TTC549 (cell line): ENCODE data around the gene SEC61B.

Experiments
- FAIRE-seq: peaks from 2 replicates; lab custom pipeline; 2012; peaks lifted over from hg19 to GRCh38; lab: Jason Lieb, UNC

Gene SEC61B

DNA sequence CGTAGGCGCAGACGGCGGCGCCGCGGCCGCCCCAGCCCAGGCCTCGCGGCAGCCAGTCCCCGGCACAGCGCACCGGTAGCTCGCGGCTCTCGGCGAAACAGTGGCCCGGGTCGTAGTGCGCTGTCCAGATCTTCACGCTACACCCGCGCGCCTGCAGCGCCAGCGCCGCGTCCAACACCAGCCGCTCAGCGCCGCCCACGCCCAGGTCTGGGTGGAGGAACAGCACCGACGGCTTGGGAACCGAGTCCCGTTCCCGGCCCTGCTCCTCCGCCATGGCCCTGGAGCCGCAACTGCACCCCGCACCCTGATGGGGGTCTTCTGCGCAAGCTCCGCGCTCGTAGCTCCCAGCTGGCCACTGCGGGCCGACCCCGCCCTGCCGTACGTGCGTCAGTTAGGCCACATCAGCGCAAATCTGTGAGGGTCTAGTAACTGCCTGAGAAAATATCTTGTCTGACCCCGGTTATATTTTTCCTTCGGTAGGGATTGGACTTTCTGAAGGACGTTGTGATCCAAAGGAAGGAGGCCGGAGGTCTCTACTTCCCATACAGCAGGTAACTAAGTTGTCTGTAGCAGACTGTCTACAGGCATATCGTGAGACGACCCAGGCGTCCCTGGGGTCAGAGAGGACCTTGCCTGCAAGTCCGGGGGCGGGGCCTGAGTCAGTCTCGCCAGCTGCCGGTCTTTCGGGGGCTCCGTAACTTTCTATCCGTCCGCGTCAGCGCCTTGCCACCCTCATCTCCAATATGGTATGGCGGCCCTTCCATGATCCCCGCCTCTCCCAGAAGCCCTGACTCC is at the start of gene SEC61B, which contains the start of gene ALG2:
SEC61B (plus strand) TSS at position 662 of the 795 bp plus-strand sequence; CDS start at position 744, 82 bp downstream.
ALG2 (minus strand) TSS at position 322 of the 795 bp plus-strand sequence; CDS start at position 274, 48 bp downstream.
- FAIRE-seq: no peak

DNA sequence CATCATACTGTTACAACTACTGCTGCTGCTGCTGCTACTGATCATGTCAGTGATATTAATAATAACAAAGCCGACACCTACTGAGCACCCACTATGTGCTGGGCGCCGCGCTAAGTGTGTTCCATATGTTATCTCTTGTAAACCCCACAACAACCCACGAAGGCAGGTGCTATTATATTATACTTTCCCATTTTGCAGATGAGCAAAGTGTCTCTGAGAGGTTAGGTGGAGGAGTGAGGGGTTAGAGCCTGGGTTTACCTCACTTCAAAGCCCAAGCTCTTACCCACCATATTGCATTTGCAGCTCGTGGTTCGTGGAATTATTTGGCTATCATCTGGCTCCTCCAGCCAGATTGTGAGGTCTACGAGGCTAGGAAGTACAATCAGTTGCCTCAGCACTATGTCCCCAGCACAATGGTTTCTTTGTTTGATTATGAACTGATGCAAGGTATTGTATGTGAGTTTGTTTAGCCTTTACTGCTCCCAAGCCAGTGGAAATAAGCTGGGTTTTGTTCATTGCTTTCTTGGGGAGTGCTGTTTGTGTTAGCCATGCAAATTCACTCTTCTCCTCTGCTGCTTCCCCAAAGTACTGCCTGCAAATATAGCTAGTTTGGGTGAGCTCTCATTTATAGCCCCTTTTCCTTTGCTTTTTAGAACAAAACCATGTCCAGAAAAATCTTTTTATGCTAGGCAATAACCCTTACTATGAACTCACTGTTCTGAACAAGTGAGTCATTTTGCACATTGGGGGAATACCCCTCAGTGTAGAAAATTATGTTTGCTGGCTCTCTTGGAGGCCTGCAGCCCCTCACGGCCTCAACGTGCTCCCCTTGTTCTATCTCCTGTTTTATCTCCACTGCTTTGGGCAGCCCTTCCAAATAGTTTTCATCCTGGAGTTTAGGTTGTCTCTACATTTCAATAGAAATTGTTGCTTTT is 48.2 kb upstream of the SEC61B start:
- no peak for FAIRE-seq

DNA sequence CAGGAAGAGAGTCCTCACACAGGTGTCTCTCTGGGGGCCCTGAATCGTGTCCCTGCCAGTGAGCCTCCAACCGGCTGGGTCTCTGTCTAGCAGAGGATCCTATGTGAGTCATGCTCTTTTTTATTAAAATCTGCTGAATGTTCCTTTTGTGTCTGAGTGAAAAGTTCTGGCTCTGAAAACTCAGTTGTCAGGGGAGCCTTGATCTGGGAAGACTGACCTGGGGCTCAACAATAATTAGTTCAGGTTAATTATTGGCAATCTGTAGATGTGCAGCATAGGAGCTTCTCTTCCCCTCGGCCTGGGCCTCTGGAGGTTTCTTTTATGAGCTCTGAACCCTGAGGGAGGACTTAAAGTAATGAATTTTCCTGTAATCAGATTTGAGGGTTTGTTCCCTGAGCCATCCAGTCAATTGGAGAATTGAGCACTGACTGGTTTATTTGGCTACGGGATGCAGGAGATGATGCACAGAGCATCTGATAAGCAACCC is 45.5 kb upstream of the SEC61B start:
- no peak for FAIRE-seq

DNA sequence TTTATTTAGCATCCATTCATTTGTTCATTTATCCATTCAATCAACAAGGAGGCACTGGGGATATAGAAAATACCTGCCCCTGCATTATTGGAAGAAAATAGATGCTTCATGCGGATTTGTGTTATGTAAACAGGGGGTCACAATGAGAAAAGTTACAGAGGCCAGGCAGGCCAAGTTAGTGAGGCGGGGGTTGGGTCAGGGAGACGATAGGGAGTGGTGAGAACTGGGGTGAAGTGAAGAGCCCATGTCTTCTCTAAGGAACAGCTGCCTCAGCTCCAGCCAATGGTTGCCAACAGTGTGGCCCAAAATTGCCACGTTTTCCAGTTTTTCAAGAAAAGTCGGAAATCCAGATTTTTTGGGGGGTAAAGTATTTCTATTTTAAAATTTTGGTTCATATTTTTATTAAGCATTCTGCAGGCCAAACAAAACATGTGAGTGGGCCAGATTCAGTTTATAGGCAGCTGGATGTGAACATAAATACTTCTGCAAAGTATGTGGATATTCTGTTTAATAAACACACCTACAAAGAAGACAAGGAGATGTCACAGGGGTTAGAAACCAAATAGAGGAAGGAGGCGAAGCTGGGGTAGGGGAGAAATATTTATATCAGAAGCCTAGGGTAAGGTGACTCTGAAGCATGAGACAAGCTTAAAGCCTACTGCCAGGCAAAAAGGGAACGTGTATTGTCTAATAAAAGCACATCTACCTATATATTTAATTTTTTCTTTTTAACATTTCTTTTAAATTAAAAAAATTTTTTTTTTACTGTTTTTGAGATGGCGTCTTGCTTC is 44.3 kb upstream of the SEC61B start:
- no peak for FAIRE-seq

DNA sequence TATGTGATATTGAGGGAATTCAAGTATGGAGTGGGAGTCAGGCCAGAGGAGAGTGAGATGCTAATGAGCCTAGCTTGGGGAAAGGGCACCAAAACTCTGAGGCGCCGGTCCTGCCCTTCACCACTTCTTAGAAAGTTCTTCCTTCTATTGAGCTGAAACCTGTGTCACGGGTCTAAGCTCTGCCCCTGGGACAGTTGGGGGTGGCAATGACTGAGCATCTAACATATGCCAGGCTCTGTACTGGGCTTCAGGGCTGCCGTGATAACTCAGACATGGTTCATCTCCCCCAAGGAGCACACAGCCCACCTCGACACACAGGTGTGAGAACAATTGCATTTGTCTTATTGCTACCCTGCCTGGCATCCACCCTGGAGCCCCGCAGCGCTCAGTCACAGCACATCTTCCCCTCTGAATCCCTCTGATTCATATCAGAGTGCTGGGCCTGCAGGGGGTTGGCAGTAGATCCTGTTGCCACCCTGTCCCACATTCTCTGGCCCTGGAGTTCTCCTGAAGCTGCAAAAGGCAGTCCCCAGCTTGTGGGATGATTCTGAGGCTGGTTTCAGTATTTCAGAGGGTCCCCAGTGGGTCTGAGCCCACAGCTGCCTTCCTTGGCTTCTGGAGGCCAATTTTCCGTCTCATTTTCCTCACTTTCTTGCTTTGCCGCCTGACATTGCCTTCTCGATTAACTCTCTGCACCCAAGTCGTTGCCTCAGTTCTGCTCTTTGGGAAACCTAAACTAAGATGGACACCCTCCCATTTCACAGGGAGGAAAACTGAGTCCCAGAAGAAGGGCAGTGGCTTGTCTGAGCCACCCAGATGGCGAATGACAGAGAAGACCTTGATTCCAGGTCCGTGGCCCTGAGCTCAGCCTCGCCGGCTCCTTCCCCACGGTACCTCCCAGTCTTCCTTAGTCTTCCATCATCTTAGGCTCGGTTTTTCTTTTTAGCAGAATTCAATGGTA is 42.9 kb upstream of the SEC61B start:
- no peak for FAIRE-seq

DNA sequence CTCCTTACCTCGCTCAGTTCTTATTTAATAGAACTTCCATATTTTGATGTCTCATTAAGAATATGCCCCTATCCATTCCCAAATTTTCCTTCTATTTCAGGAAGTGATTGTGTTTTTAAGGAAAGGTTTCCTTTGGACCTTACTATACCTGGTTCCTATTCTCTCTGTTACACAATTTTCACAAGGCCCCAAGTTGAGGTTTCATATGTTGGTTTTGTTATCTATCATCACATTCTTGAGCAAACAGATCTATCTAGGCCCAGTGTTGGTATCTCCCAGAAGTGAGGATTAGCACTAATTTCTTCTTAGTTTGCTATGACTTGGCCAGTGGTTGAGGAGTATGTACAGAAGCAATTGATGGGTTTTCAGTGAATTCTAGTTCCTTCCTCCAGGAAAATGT is 41.9 kb upstream of the SEC61B start:
- FAIRE-seq: no peak

DNA sequence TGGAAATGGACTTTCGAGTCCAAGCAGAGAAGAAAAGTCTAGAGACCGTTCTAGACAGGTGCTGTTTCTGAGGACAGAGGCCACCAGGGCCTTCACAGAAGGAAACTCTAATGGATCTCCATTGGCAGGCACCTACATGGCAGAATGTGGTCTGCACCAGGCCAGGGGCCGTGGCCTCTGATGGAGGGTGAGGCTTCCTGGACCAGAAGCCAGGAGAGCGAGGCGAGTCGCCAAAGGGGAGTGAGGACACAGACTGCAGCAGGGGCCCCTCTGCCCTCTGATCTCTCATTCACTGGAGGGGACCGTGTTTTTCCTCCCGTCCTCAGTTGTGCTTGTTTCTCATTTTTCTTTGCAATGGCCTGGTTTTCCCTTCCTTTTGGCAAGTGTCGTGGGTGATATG is 41.4 kb upstream of the SEC61B start:
- no peak for FAIRE-seq

DNA sequence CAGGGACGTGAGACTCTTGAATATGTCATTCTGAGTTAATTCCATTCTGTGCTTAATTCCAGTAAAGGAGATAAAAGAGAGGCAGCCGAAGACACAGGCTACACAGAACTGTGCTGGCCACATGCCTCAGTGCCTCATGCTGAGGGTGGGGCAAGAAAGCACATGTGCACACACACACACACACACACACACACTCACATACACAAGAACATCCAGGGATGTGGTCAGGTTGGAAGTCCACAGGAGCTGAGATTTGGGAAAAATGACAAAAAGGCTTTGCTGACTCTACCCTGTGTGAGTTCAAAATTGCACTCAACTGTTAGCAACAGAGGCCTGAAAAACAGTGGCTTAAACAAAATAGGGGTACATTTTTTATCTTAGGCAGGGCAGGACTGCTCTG is 40.9 kb upstream of the SEC61B start:
- no peak for FAIRE-seq

DNA sequence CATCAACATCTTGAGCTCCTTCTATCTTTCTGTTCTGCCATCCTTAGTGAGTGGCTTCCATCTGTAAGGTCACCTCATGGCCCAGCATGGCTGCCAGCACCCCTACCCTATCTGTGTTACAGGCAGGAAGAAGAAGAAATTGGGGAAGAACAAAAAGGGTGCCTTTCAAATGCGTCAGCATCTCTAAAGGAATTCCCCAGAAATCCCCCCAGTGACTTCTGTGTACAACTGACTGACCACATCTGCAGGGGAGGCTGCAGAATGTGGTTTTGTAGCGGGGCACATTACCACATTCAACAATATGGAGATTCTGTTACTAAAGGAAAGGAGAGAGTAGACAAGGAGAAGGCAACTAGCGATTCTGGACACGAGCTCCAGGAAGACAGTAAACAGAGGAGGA is 40.5 kb upstream of the SEC61B start:
- FAIRE-seq: no peak

DNA sequence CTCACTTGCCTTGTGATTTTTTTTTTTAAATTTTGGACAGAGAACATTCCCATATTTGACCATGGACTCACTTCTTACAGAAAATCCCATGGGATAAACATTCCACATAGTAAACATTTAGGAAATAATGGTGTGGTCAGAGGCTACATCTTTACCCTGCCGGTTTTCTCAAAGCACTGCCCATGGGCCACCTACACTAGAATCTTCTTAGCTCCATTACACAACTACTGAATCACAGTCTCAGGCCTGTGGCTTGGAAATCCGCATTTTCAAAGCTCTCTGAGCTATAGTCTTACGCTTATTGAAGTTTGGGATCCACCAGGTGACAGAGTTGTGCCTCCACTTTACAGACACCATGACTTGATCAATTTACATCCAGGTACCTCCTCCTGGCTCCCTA is 39.7 kb upstream of the SEC61B start:
- FAIRE-seq: no peak

DNA sequence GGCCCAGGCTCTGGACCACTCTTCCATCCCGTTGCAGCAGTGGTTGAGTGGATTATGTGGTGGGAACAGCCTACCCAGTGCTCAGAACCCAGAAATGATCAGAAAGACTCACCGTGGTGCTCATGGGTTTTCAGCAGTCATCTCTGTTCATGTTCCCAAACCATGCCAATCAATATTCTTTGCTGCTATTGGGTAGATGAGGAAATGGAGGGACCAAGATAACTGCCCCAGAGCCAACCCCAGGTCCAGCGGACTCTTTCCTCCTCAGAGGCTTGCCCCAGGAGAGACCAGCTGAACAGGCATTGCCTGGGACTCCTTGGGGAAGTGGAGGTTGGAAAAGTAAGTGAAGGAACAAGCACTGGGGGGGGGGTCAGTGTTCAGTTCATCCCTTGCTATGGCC is 38.5 kb upstream of the SEC61B start:
- no peak for FAIRE-seq

DNA sequence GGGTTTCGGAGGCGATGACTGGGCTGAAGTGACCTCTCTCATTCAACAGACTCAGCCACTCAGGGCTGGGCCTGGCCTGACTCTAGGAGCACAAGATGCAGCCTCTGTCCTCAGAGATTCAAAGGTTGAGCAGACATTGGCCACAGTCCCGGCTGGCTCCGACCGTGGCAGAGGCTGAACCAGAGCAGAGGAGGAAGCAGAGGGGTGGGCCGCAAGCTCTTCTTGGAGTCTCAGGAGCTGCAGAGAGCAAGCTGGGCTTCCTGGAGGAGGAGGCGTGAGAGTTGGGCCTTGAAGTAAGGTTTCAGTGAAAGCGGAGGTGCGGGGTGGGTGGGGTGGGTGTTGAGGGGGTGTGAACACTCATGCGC is 38.0 kb upstream of the SEC61B start:
- no peak for FAIRE-seq

DNA sequence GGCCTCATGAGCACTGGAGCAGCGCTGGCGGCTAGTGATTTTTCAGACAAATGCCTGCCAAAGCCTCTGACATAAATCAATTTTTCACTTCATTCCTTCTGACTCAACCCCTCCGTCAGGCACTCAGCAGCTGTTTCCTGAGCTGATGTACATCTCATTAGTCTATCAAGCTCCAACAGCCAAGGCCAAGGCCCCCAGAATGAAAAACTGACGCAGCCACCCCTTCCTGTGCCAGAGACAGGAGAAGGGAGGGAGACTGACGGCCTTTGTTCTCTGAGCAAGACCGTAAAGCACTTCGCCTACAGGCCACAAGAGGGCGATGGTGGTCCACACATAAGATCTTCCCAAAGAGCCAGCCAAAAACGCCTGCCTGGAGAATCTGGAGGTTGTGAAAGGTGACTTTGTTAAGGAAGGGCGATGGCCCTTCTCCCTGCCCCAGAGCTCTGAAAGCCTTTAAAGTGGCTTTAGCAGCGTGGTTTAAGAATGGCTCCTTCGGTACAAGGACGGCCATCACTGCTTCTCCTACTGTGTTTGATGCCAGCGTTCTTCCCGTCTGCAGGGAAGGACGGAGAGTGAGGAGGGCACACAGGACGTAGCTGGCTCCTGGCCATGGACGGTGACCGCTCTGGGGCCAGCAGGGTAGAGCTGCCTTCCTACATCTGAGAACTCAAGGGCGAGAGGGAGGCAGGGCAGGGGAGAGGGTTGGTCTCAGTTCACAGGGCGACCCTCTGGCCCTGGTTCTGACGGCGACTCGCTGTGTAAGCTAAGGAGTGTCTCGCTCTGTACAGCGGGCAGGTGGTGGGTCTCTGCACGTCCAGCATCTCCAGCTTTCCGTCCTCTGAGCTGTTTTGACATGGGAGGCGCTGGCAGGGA is 37.4 kb upstream of the SEC61B start:
- FAIRE-seq: no peak

DNA sequence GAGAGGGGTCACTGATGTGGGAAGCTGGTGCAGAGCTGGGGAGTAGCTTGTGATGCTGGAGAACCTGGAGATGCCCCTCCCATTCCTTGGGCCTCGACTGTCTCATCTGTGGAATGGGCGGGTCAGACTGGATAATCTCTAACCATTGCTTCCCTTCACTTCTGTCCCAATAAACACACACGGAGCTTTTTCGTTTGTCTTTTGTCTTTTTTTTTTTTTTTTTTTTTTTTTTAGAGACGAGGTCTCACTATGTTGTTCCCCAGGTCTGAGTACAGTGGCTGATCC is 36.8 kb upstream of the SEC61B start:
- FAIRE-seq: no peak

DNA sequence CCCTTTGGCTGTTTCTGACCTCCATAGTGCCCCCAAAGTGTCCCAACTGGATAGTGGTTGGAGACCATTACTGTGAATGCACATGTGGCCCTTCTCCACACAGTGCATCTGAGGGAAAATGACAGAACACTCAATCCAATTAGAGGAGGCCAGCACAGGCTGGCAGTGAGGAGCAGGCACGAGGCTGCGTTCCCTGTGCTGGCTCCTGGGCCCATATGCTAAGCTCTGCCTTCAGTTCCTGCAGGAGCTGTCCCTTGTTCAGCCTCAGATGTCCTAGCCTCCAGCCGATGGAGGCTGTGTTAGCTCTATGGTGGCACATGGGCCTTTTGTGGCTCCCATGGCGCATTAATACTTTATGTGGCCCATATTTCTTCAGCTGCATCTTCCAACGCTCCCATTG is 36.1 kb upstream of the SEC61B start:
- FAIRE-seq: no peak

DNA sequence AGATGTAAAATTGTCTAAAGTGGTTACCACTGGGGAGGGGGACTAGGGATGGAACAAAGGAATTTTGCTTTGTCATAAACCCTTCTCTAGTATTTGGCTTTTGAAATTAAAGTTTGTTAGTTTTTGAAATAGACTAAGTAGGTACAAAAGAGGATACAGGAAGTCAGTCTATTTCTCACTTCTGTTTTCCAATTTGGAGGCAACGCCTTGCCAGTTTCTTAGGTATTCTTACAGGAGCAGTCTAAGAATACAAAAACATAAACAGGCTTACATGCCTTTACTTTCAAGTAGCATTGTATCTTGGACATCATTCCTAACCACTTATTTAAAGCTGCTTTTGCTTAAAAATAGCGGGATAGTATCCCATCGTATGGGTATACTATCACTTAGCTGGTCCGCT is 34.8 kb upstream of the SEC61B start:
- FAIRE-seq: no peak

DNA sequence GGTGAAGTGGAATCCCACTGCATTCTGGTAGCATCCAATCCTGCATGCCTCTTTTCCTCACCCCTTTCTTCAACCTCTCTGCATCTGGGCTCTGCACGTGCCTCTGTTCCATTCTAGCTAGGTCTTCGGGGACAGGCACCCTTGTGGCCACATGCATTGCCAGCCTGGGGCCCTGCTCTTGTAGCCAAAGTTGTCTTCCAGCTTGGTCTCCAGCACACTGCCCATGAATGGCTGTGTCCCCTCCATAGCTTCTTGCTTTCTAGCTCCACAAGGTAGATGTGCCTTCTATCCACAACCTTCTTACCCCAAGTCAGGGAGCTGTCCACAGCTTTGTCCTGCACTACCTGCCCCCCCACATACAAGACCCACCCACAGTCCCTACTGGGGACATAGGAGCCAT is 32.9 kb upstream of the SEC61B start:
- FAIRE-seq: no peak

DNA sequence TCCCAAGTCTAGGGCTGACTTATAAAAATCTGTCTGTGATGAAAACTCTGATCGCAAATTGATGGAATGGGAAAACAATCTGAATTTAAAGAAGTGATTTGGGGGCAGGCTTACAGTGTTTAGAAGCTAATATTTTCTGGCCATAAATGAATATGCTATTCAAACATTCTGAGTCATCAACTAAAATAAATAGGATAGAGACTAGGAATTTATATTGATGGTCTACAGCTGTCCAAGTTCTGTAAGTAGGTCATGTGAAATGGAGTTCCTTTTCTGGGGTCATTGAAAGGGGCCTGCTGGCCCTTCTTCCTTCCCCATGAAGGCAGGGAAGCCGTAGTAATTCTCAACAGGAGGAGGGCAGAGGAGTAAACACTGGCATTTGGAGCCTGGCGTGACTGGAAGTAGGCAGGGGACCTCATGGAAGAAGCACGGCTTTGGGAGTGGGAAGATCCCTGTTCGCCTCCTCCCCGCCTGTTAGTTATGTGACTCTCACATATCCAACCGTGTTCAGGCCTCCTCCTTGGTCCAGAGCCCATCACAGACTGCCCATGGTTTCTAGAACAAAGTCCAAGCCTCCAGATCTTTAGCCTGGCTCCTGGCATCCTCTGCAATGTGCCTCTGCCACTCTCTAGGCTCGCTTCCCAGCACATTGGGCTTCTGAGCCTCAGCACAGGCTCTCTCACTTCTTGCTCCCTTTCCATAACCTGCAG is 32.0 kb upstream of the SEC61B start:
- no peak for FAIRE-seq

DNA sequence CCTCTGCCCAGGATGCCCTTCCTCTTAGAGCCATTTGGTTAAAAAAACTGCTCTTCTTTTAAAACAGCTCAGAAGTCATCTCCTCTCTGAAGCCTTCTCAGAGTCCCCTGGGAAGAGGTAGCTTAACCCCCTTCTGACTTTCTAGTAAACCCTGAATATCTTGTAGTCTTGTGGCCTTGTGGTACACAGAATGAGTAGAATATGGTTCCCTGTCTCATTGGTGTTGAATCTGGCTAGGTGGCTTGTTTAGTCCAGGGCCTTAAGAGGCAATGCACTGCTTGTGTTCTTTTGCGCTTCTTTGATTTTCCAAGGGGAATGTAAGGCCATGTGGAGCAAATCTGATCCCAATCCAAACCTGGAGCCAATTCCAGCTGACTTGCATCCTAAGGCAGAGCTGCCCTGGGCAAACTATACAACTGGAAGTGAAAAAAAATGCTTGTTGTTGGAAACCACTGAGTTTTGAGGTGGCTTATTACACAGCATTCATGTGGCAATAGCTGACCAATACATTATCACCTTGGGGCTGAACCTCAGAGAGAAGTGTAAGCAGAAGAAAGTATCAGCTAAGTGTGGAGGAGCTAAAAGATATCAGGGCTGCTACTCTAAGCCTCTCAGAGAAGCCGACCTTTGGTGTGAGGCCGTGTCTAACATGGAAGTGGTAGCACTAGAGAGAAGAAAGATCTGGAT is 31.3 kb upstream of the SEC61B start:
- no peak for FAIRE-seq
